HG02973 (cell line): ENCODE measurements around the gene PTOV1.

Experiments used
- ATAC-seq: cut with Tn5 transposase; IDR thresholded peaks from one replicate; pipeline ENCODE4 v1.9.1; 2021; ENCODE audit warnings: moderate library complexity; ENCODE audit not compliant: unreplicated experiment

Gene PTOV1

GRCh38 chr19:49887037-49887664, 36.2 kb downstream of the PTOV1 start:
- no peak for ATAC-seq

GRCh38 chr19:49887665-49888509, 36.9 kb downstream of the PTOV1 start:
- ATAC-seq: no peak

- no peak for ATAC-seq
These were observed 37.5 kb downstream of the PTOV1 start for GRCh38 chr19:49888510-49888824.

- ATAC-seq: no peak
These were observed 38.2 kb downstream of the PTOV1 start for GRCh38 chr19:49889038-49889686.

- no peak for ATAC-seq
These were observed 38.9 kb downstream of the PTOV1 start for GRCh38 chr19:49889687-49890348.

- ATAC-seq: no peak
These were observed 39.7 kb downstream of the PTOV1 start for GRCh38 chr19:49890349-49891311.

GRCh38 chr19:49891393-49891792, 40.4 kb downstream of the PTOV1 start:
- ATAC-seq: no peak

GRCh38 chr19:49892716-49893115, 41.8 kb downstream of the PTOV1 start:
- no peak for ATAC-seq

GRCh38 chr19:49894011-49894664, 43.2 kb downstream of the PTOV1 start:
- ATAC-seq: no peak

GRCh38 chr19:49894879-49895565, 44.1 kb downstream of the PTOV1 start:
- ATAC-seq: no peak

GRCh38 chr19:49895566-49896297, 44.8 kb downstream of the PTOV1 start:
- no peak for ATAC-seq

- peak; percentile 35 for ATAC-seq
These were observed 46.1 kb downstream of the PTOV1 start, which contains the start of gene IL4I1 for GRCh38 chr19:49896863-49897621. TSS of gene IL4I1 (minus strand) at chr19:49896887. CDS start at chr19:49896160, 727 bp downstream.

- no peak for ATAC-seq
These were observed 53.2 kb downstream of the PTOV1 start for GRCh38 chr19:49904136-49904535.

GRCh38 chr19:49906879-49907564, 56.1 kb downstream of the PTOV1 start:
- ATAC-seq: no peak

GRCh38 chr19:49907745-49908446, 56.9 kb downstream of the PTOV1 start:
- no peak for ATAC-seq
